ENCODE measurements around the gene NFKBIZ.
"Not testable (repeated sequence)": the region's sequence is repeated elsewhere in the genome, so short reads cannot be mapped to it uniquely, and the experiment has no call there.

NFKBIZ gene

DNA sequence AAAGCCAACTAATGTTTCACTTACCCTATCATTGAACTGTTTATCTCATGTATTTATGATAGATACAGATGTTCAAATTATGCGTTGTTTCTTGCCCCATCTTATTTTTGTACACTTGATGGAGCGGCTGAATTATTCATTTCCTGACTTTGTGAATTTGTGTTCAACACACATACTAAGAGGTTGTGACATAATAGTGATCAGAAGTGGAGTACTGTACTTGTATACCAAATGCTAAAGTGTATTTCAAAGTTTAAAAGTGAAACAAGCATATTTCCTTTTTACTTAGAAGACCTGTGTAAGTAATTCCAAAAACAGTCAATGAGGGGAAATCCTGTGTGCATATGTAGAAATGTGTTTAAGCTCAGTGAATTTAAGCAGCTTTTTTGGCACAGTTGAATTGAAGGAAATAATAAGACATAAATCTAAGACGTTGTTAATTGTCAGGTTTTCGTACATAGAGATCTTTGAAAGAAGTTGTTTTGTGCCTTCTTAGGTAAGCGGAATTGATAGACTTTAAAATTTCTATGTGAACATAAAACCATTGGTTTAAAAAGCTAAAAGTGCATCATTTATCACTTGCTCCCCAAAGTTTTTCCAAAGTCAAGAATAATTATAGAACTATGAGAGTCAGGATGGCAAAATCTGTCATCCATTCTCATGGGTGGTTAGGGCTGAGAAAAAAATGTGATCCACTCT is 1.9 kb downstream of the NFKBIZ start:
- DNase-seq, result peak in 1 of 4 experiments; percentile 31

DNA sequence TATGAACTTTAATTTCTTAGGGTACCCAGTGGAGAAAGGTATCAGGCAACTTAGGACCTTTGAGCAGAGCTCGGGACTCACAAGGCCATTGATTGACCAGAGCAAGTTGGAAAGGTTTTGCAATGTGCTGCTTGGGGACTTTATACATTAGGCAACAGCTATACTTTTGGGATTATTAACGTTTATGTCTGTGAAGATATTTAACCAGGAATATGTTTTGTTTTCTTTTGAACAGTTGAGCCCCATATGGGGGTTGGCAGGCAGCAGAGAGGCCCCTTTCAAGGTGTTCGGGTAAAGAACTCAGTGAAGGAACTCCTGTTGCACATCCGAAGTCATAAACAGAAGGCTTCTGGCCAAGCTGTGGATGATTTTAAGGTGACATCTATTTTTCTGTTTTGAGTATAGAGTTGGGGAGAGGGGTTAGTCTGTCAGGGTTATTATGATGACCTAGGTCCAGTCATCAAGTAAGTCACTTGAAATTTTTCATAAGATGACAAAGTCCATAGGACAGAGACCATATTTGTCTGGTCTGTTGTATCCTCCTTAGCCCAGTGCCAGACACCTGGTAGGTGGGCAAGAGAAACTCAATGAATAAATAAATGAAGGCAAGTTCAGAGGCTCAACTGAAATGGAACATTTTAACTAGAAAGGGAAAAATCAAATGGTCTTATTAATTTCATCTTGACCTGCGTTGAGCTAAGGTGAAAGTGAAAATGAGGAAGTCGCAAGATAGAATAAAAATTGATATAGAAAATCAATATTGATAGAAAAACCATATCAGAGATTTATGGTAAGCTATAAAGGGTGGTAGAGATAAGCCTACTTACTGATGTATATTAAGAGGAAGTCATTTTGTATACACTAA is 2.8 kb downstream of the NFKBIZ start:
- DNase-seq, result no peak

DNA sequence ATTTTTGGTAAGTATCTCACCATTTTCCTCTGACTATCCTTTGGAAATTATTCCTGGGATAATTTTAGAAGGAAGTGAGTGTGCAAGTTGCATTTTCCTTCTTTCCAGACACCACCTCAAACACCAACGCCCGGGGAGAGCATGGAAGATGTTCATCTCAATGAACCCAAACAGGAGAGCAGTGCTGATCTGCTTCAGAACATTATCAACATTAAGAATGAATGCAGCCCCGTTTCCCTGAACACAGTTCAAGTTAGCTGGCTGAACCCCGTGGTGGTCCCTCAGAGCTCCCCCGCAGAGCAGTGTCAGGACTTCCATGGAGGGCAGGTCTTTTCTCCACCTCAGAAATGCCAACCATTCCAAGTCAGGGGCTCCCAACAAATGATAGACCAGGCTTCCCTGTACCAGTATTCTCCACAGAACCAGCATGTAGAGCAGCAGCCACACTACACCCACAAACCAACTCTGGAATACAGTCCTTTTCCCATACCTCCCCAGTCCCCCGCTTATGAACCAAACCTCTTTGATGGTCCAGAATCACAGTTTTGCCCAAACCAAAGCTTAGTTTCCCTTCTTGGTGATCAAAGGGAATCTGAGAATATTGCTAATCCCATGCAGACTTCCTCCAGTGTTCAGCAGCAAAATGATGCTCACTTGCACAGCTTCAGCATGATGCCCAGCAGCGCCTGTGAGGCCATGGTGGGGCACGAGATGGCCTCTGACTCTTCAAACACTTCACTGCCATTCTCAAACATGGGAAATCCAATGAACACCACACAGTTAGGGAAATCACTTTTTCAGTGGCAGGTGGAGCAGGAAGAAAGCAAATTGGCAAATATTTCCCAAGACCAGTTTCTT is 3.9 kb downstream of the NFKBIZ start:
- no peak for DNase-seq

DNA sequence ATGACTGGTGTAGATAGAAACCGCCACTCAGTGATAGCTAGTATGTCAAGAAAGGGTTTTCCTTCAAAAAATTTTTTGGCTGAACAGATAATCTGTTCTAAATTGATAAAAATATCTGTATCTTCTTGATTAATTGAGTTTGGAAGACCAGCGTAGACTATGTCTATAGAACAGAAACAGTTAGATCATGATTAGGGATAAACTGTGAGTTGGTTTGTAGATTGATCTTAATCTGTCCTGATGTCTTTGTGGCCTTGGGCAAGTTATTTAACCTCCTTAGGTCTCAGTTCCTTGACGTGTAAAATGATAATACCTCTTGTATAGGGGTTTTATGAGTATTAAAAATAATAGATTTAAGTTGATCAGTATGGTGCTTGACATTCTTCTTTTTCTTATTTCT is 4.7 kb downstream of the NFKBIZ start:
- no peak for DNase-seq

DNA sequence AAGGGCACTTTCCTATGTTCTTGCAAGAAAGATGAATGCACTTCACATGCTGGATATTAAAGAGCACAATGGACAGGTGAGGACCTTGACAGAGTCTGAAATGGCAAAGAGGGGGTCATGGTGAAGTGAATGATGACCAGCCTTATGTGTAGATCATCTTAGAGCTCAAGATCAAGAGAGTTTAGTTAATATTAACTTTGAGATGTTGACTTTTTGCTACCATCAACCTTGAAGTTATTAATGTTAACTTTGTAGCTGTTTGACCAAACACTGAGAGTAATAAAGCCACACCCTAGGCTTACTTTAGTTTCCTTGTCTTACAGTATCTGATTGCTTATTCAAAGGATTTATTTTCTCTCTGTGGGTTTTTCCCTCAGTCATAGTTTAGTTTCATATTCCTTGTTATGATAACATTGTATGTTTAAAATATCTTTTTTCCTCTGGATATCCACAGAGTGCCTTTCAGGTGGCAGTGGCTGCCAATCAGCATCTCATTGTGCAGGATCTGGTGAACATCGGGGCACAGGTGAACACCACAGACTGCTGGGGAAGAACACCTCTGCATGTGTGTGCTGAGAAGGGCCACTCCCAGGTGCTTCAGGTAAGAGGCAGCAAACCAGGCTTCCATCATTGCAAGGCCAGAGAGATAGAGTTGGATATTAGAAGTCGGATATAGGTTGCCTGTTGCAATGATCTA is 5.4 kb downstream of the NFKBIZ start:
- DNase-seq, result no peak

DNA sequence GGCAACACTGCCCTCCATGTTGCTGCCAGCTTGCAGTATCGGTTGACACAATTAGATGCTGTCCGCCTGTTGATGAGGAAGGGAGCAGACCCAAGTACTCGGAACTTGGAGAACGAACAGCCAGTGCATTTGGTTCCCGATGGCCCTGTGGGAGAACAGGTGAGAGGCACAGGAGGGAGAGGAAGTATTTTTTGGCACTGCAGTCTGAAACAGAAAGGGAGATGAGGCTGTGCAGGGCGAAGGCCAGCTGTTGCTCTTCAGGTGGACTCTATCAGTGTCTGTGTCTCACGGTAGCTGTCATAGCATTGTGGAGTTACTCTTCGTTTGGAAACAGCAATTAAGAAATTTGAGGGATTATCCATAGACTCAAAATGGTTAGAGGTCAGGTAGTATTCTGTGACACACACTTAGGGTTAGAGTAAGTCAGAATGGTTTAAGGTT is 8.0 kb downstream of the NFKBIZ start:
- no peak for DNase-seq

DNA sequence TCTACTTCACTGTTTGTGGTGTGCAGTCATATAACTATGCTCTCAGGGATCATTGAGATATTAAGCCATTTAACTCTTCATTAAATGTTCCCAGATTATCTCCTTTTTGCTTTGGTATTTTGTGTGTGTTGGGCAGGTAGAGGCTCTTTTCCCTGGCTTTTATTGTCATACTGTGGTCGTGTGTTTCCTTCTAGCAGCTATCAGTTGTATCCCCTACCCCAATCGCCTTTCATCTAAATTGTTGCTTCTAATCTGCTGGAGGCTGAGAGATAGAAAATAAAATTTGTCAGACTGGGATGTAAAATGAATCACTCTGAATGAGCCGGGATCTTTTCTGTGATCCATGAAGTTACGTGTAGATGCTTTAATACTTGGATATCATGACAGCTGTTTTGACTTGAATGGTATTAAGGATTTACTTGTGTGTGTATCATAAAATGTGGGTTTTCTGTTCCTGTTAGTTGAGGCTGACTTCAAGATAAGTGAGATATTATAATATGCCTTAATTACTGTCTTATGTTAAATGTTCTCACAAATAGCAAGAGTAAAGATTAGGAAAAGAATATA is 9.2 kb downstream of the NFKBIZ start:
- DNase-seq, result no peak

DNA sequence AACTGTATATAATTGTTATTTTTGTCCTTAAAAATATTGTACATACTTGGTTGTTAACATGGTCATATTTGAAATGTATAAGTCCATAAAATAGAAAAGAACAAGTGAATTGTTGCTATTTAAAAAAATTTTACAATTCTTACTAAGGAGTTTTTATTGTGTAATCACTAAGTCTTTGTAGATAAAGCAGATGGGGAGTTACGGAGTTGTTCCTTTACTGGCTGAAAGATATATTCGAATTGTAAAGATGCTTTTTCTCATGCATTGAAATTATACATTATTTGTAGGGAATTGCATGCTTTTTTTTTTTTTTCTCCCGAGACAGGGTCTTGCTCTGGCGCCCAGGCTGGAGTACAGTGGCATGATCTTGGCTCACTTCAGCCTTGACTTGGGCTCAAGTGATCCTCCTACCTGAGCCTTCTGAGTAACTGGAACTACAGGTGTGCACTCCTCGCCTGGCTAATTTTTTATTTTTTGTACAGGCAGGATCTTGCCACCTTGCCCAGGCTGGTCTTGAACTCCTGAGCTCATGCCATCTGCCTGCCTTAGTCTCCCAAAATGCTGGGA is 10.7 kb downstream of the NFKBIZ start:
- DNase-seq, result no peak

DNA sequence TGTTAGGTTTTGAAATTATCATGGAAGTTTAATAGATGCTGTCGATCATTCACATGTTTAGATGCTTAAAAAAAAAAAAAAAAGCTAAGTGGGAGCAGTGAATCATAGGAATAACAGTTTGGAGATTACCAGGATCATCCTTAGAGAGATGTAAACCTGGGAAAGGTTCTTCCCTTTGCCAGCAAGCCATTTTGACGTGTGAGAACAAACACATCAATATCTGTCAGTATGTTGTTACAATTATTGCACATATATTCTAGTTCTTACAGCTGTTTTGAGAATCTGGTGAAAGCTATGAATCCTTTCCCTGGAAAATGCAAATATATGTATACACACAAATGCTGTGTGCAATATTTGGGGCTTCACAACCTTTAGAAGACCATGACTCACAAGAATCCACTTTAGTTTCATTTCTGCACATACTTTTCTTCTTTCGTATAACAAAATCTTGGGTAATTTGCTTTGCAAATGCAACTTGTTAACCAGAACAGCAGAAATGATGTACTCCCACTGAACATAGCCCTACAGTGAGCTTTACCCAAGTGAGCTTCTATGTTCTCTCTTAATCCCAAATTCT is 12.0 kb downstream of the NFKBIZ start:
- no peak for DNase-seq

DNA sequence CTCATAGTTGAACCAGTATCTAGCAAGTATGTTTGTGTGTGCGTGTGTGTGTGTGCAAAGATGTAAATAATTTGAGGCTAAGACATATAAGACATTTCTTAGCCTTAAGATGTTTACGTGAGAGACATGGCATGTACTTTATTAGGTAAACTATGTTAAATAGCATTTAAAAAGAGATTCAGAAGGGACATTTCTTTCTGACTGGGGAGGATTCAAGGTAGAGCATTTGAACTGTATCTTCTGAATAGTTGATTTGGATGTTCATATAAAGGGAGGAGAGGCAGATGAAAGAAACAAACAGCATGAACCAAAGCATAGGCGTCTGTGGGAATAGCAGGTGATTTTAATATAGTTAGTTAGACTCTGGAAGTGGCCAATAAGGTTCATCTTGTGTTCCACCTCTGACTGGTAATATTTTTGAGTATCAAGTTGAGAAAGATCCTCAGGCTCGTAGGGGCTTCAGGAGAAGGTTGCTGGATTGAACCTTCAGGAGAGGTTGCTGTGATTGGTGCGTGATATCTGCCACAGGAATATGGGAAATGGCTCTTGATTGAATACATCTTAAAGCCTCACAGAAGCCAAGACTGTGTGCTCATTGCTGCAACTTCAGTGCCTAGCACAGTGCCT is 12.6 kb downstream of the NFKBIZ start:
- no peak for DNase-seq

DNA sequence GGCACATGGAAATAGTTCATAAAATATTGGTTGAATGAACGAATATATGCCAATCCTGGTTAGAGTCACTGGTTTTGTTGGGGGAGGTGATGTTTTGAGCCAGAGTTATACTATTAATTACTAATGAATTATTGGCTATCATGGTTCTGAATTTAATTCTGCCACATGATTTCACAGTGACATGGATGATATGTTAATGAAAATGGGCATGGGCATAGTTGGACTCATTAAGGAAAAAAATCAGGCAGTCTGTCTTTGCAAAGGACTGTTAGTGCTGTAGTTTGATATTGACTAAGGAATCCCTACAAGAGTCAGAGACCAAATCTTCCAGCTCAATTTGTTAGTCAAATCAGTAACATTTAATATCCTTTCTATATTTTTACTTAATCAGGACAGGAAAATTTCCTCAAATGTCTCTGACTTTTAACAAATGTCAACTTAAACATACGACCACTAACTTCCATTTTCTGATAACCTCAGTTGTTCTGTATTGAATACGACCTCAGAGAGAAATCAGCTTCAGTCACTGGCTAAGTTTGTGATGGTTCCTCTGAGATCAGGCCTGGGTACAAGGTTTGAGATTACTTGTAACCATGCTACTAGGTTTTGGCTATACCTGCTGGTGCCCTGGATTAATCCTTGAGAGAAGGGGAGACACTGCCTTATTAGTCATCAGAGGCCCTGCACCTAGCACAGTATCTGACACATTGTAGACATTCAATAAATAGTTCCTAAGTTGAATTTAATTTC is 13.3 kb downstream of the NFKBIZ start:
- DNase-seq, result no peak

DNA sequence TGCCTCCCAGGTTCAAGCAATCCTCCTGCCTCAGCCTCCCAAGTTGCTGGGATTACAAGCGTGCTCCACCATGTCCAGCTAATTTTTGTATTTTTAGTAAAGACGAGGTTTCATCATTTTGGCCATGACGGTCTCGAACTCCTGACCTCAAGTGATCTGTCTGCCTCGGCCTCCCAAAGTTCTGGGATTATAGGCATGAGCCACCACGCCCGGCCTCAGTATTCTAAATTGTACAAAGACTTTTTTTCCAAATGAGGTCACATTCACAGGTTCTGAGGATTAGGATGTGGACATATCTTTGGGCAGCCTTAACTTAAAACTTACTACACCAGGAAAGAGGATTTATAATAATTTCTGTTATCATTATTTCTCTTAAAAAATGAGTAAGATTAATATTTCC is 15.6 kb downstream of the NFKBIZ start:
- DNase-seq, result not testable (repeated sequence)

DNA sequence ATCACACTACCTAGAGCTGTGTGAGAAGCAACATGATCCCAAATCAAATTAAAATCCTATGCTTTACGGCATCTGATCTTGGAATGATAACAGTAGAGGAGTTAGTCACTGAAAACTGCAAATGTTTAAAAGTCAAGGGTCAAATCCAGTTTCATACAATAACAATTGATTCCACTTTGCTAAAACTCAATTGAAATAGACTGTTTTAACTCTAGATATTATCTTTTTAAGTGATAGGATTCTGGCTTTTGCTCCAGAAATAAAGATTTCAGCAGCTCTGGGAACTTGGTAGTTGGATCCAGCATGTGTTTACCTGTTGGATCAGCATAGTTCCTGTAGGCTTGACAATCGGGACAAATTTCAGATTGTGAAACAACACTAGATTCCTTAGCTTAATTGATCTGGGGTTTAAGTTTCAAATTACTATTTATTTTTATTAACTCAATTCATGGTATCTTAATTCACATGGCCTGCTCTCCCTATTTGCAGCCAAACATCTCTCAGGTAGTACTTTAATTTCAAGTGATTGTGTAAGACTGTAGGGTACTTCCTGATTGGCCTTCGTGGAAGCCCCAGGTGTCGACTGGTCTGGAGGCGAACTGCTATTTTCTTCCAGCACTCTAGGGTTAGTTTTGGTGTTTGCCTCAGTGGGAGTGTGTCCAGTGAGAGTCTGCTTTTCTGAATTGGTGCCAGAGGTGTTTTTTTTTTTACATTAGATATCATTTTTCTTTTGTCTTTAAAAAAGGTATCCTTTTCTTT is 16.6 kb downstream of the NFKBIZ start:
- DNase-seq, result no peak

DNA sequence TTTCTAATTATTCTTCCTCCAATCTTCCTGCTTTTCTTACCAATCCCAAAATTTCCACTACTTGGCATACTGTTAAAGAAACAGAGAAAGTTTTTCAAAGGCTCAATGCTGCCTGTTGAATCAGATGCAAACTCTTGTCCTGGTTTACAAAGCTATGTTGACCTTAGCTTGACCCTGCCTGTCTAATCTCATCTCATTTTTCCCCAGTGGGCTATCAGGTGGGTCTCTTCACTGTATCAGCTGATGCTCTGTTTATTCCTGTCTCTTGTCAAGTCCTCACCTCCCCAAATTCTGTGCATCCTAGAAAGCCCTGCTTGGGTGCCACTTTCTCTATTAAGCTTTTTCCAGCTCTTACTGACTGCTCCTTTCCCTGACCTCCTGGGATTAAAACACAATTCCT is 18.2 kb downstream of the NFKBIZ start:
- no peak for DNase-seq

DNA sequence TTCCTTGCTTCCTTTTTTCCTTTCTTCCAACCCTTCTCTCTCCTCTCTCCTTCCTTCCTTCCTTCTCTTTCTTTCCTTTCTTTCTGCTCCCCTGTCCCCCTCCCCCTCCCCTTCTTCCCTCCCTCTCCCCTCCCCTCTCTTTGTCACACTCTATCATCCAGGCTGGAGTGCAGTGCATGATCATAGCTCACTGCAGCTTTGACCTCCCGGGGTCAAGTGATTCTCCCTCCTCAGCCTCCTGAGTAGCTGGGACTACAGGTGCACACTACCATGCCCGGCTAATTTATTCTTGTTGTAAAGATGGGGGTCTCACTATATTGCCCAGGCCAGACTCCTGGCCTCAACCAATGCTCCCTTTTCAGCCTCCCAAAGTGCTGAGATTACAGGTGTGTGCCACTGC is 18.7 kb downstream of the NFKBIZ start:
- no peak for DNase-seq

DNA sequence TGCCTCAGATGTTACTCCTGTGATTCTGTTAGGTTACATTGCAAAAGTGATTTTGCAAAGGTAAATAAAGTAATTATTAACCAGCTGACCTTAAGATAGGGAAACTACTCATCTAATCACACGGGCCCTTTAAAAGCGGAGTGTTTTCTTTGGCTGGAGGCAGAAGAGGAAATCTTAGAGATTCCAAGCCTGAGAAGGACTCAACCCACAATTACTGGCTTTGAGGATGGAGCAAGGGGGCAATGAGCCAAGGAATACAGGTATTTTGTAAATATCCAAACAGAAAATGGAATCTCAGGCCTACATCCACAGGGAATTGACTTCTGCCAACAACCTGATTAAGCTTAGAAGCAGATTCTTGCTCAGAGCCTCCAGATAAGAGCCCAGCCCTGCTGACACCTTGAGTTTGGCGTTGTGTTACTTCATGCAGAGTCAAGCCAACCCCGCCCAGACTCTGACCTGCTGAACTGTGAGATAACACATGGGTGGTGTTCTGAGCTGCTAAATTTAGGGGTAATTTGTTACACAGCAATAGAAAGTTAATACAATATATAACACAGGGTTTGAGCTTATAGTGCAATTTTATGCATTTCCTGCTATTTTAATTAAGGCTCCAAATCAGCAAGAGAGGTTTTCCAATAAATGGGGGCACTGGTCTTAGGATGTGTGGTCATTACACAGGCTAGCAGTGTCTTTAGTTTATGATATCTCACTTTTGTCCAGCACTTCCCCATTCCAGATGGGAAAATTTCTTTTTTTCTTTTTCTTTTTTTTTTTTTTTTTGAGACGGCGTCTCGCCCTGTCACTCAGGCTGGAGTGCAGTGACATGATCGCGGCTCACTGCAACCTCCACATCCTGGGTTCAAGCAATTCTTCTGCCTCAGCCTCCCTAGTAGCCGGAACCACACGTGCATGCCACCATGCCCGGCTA is 19.5 kb downstream of the NFKBIZ start:
- no peak for DNase-seq

DNA sequence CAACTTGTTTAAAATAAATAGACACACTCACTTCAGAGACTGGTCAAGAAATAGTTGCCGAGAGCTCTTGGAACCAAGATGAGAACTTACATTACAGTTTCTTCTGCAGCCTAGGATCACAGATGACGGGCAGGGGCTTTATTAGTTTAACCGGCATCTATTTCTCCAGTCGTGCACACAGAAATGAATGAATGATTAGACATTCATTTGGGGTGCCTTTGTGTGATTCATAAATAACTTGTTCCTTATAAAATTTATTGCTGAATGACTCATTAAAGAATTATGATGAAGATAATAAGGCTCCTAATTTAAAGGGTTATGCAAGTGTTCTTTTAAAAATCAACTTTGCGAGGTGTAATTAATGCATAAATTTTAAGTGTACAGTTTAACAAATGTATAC is 20.8 kb downstream of the NFKBIZ start:
- DNase-seq, result no peak

DNA sequence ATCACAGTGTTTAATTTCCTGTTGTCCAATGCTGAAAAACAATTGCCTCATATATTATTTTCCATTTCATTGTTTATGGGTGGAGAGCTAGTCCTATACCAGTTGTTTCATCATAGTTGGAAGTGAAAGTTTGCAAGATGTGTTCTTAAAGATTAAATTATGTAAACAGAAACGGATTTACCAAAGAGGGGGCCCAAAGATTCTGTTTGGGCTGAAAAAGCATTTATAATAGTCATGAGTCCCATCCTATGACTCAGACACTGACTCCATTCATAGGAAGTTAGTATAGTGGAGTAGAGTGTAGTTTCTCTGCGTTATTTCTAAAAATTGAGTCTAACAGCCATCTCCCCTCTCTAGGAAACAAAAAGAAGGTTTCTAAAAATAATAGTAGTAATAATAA is 24.3 kb downstream of the NFKBIZ start:
- DNase-seq, result peak; percentile 33 to 84 (median 60)

Measured in suppressor macrophage (primary cell).